Cardiac fibroblast (primary cell): ENCODE data around the gene UGT1A7.
A peak's percentile ranks its signal among the peaks of the same experiment; 100 is the strongest.

Experiments used
- DNase-seq, 2 donors: peaks; one replicate each; pipeline versions ENCODE4 v3.0.0 to v3.0.0-alpha.2; 2010; ENCODE audit warnings: low read depth in 2 of 2
- H3K4me3 ChIP-seq, 2 donors: replicated peaks in 1 of 2; 1 replicate in 1 of 2; 2 replicates in 1 of 2; pipeline ENCODE4 v1.5.1; 2011; ENCODE audit warnings: low read depth in 2 of 2, low read length in 2 of 2, mild to moderate bottlenecking in 2 of 2, moderate library complexity in 1 of 2
- TF ChIP-seq, protein P1 (sequence below): IDR thresholded peaks from one replicate; pipeline ENCODE4 v1.5.1; 2011; ENCODE audit warnings: low read depth, mild to moderate bottlenecking, low read length, inconsistent platforms

The UGT1A7 gene

DNA sequence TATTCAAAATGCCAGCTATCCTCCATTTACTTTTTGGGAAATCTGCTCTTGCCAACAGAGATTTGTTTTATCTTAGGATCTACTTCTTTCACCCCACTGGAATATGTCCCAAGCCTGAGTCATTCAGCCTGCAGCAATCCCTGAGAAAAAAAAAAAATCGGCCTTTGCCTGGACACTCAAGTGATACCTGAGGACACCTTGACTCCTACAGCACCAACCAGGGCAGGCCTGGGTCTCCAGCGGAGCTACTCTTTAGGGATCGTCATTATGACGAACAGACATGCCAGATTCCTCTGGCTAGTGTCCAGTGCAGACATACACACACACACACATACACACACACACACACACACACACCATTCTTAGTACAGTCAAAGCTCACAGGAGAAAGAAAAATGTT lies 8.7 kb downstream of the UGT1A7 start:
- DNase-seq = peak; percentile 18 to 64
- no peak overlapping the region for H3K4me3 ChIP-seq
- TF ChIP-seq, protein P1, sequence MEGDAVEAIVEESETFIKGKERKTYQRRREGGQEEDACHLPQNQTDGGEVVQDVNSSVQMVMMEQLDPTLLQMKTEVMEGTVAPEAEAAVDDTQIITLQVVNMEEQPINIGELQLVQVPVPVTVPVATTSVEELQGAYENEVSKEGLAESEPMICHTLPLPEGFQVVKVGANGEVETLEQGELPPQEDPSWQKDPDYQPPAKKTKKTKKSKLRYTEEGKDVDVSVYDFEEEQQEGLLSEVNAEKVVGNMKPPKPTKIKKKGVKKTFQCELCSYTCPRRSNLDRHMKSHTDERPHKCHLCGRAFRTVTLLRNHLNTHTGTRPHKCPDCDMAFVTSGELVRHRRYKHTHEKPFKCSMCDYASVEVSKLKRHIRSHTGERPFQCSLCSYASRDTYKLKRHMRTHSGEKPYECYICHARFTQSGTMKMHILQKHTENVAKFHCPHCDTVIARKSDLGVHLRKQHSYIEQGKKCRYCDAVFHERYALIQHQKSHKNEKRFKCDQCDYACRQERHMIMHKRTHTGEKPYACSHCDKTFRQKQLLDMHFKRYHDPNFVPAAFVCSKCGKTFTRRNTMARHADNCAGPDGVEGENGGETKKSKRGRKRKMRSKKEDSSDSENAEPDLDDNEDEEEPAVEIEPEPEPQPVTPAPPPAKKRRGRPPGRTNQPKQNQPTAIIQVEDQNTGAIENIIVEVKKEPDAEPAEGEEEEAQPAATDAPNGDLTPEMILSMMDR = no peak

DNA sequence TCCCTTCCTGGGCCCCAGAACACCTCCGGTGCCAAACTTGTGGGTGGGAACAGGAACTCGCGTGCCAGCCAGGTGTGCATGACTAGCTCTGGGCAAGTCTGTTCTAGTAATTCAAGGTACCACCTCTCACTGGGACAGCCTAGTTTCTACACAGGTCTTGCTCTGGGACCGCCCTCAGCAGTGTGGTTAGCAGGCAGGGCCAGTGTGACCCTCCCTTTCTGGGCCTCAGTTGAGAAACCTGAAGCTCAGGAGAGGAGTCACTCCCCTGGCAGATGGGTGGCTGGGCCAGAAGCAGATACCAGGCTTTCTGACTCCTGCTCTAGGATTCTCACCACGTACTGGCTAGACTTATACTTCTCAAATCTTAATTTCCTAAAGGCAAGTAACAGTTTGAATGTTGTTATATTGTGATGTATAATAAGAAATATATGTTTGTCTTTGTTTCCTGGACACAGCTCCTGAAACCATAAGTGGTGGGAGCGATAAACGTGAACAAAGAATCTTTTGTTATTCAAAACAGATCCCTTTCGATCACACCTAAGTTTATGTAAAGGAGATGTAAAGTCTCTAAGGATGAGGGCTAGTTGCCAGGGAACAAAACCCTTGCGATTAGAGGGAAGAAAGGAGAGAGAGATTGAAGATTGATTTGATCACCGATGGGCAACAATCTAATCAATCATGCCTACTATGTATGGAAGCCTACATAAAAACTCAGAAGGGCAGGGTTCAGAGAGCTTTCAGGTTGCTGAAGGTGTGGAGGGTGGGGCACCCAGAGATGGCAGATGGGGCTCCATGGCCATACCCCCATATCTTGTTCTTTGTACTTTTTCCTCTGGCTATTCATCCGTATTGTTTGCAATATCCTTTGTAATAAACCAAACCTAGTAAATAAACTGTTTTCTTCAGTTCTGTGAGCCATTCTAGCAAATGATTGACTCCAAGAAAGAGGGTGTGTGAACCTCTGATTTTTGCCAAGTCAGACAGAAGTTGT lies 10.0 kb downstream of the UGT1A7 start:
- TF ChIP-seq, protein P1 = no peak
- DNase-seq = no peak
- H3K4me3 ChIP-seq = no peak overlapping the region

DNA sequence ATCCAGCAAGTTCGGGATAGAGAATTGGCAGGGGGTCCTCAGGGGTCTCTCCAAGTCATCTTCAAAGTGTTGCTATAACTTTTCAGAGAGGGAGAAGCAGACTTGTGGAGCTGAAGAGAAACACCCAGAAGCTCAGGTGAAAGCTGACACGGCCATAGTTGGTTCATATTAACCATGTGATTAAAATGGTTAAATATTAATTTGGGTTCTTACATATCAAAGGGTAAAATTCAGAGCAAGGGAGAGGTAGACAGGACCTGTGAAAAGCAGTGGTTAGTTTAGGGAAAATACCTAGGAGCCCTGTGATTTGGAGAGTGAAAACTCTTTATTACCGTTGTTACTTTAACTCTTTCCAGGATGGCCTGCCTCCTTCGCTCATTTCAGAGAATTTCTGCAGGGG lies 10.9 kb downstream of the UGT1A7 start, which contains the start of gene UGT1A6:
Gene UGT1A6 (plus strand): TSS at position 243 of the 400 bp plus-strand sequence. CDS start 115 bp downstream, at position 358.
- no peak for DNase-seq
- H3K4me3 ChIP-seq = no peak within 1 kb of the TSS
- TF ChIP-seq, protein P1 = no peak

DNA sequence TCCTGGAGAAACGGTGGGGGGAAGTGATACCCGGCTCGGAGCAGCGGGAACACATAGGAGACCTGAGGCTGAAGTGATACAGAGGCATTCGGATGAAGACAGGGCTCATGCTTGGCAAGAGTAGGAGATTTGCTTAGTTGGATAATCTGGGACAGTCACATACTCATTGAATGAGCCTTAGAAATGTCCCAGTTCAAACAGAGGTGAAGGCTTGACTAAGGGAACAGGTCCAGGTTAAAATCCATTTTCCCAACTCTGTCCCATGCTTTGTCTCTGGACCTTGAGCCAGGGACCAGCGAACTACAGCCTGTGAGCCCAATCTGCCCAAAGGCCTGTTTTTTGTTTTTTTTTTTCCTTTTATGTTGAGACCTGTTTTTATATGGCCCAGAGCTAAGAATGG lies 12.3 kb downstream of the UGT1A7 start:
- TF ChIP-seq, protein P1 = no peak

DNA sequence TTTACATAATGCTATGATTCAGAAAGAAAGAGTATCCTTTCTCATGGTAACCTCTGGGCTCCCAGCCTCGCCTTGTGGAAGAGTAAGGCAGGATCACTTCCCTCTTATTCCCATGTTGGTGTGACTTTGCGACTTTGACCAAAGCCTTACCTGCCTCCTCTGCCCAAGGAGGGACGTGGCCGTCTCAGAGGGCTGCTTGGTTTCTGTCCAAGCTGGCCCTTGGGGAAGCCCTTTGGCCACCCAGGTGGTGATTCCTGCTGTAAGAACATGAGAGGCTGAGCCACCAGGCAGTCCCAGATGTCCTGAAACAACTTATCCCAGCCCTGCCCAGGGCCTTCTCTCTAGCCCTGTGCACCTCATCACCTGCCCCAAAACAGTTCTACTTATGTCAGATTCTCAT lies 17.0 kb downstream of the UGT1A7 start:
- no peak overlapping the region for H3K4me3 ChIP-seq
- TF ChIP-seq, protein P1 = no peak
- DNase-seq = no peak

More for the DNA sequence above, 12.3 kb downstream of the UGT1A7 start:
- H3K4me3 ChIP-seq = no peak overlapping the region
- no peak for DNase-seq

DNA sequence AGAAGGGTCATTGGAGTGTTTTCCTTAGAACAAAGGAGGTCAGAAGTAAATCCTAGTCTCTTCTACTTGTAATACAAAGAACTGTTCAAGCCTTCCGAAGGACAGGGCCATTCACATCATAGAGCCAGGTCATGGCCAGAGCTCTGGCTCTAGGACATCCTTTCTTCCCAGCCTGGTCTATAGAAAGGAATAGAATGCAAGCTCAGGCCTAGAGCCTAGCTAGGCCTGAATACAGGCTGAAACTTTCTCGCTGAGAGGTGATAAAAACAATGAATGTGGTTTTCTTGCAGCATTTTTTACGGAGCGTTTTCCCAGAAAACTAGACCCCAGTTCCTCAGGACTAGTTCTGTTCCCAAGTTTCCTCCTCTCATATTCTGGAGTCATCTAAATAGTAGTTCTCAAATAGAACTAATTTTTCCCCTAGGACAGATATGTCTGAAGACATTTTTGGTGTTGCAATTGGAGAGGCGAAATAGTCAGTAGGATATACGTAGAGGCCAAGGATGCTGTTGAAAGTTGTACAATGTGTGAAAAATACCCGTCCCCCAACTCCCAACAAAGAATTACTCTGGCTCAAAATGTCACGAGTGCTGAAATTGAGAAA lies 17.8 kb downstream of the UGT1A7 start:
- H3K4me3 ChIP-seq = no peak overlapping the region
- TF ChIP-seq, protein P1 = no peak
- peak in 1 of 2 donors; percentile 90 for DNase-seq
